ENCODE data around the gene RNASE12.

DNA sequence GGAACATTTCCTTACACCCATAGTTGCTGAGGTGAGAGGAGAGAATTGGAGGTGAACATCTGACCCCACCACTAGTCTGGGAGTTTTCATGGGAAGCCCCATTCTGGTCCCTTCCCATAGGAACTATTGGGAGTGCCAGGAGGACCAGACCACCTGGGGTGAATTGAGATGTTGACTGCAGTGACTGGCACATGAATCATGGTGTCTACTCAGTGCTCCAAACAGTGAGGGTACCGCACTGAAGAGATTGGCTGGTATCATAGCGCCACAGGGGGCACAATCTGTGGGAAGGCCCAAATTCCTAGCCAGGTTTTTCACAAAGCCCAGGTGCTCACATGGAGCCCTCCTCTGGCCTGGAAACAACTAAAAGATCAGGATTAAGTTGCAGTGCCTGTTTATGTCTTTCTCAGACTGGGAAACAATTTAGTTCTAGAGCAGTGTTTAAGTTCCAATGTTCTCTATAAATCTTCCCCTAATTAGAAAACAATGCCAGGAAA, 26.6 kb downstream of the RNASE12 start:
- TF ChIP-seq YY1 (IDR thresholded peaks at IDR 0.05; ENCODE audit: extremely low read depth, insufficient replicate concordance, low read depth, low read length) (no peak), POLR2AphosphoS5 (IDR thresholded peaks at IDR 0.05; ENCODE audit: low read depth, low read length) (no peak)
- TF ChIP-seq, protein P1, sequence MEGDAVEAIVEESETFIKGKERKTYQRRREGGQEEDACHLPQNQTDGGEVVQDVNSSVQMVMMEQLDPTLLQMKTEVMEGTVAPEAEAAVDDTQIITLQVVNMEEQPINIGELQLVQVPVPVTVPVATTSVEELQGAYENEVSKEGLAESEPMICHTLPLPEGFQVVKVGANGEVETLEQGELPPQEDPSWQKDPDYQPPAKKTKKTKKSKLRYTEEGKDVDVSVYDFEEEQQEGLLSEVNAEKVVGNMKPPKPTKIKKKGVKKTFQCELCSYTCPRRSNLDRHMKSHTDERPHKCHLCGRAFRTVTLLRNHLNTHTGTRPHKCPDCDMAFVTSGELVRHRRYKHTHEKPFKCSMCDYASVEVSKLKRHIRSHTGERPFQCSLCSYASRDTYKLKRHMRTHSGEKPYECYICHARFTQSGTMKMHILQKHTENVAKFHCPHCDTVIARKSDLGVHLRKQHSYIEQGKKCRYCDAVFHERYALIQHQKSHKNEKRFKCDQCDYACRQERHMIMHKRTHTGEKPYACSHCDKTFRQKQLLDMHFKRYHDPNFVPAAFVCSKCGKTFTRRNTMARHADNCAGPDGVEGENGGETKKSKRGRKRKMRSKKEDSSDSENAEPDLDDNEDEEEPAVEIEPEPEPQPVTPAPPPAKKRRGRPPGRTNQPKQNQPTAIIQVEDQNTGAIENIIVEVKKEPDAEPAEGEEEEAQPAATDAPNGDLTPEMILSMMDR (IDR thresholded peaks at IDR 0.05 in 2 of 3, conservative IDR thresholded peaks at IDR 0.05 in 1 of 3; ENCODE audit: borderline replicate concordance in 1 of 3, insufficient read depth in 1 of 3, low read depth in 2 of 3, low read length in 2 of 3), result no peak

Measured in HCT116 (cell line).